Activated T-cell treated with anti-CD3 and anti-CD28 coated beads, Interleukin-2, amount 50 U/mL, for 48 hours (primary cell): ENCODE measurements around the gene CHD1L.
"Not testable (repeated sequence)": the region's sequence is repeated elsewhere in the genome, so short reads cannot be mapped to it uniquely, and the experiment has no call there.

Experiments
- DNase-seq, 2 experiments: peaks; one replicate each; pipeline ENCODE4 v3.0.0-alpha.2; 2020

The CHD1L gene

GRCh38 chr1:147242449-147243227 lies at the start of gene CHD1L:
TSS of gene CHD1L (plus strand) at chr1:147242684. CDS start at chr1:147242704, 20 bp downstream.
- DNase-seq: peak; percentile 95 to 96

DNA sequence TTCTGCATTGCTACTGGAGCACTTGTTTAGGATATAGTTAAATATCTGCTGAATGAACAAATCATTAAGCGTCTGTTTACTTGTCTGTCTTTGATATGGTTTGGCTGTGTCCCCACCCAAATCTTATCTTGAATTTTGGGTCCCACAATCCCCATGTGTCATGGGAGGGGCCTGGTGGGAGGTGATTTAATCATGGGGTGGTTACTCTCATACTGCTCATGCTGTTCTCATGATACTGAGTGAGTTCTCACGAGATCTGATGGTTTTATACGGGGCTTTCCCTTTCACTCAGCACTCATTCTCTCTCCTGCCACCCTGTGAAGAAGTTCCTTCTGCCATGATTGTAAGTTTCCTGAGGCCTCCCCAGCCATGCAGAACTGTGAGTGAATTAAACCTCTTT lies 45.2 kb upstream of the CHD1L start:
- DNase-seq: not testable (repeated sequence)

DNA sequence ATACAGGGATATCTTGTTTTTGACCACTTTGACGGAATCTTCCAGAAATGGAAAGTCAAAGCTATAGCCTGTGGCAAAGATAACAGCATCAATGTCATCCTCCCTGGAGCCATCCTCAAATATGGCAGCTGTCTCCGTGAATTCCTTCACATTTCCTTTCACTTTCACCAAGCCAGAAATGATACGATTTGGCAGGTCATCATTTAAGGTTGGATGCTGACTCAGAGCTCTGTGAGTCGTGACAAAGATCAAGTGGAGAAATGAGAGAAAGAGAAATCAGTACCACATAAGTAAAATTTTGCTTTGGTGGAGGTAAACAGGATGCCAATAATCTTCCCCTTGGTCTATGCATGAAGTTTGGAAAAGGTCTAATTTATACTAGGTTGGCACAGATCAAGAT lies 41.2 kb upstream of the CHD1L start:
- DNase-seq: no peak

DNA sequence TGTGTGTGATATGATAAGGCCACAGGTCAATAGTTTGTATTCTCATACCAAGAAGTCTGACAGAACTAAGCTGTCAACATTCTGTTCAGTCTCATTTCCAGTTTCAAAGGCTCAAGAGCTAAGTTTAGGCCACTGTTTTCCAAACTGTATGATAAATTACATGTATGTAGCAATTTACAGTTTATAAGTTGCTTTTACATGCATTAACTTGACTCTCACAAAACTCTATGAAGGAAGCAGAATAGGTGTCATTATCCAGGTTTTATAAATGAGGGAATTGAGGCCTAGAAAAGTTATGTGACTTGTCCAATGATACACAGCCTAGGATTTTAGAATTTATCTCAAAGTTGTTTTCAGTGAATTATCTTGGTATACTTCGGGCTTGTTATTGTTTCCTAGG lies 40.7 kb upstream of the CHD1L start:
- no peak for DNase-seq

- DNase-seq: no peak
Measured at GRCh38 chr1:147202576-147202975, 39.9 kb upstream of the CHD1L start.

DNA sequence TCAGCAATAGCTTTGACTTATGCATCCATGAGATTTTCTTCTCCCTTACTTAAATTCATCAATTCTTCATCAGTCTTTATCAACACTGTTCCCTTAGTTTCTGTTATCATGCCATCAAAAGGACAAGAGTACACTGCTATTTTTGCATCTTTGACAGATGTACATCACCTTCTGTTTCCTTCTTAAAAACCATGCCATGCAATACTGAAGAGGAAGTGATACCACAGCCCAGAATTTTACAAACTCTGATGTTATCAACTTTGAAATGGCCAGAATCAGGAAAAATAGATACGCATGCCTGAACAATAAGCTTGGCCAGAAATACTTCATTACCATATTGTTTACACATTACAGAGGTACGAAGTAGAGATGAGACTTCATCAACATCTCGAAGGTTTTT lies 38.4 kb upstream of the CHD1L start:
- DNase-seq: no peak

DNA sequence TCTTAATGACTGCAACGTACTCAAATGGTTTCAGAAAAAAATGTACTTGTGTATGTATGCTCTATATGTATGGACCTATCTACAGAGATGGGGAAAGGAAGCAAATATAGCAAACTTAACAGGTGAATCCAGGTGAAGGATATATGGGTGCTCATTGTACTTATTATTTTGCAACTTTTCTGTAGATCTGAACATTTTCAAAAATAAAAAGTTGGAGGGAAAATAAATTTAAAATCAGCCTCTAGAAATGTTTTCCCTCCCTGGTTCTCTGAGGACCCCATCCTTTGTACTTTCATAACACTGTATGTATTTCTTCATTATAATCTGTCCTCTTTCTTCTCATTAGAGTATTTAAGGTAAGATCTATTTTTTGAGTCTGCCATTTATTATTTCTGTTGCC lies 35.3 kb upstream of the CHD1L start:
- DNase-seq: no peak

DNA sequence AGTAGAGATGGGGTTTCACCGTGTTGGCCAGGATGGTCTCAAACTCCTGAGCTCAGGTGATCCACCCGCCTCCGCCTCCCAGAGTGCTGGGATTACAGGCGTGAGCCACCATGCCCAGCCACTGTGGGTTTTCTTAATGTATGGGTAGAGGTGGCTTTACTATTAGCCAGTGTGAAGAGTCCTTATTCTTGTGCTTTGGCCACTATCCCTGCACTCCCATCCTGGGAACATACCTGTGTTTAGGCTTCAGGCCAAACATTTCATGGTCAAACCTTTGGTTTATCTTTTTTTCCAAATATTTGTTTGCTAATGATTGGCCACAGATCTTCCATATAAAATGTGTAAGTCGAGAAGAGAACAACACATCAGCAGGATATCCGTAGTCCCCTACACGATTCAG lies 33.9 kb upstream of the CHD1L start:
- no peak for DNase-seq

- no peak for DNase-seq
Measured at GRCh38 chr1:147209825-147210821, 32.4 kb upstream of the CHD1L start.

DNA sequence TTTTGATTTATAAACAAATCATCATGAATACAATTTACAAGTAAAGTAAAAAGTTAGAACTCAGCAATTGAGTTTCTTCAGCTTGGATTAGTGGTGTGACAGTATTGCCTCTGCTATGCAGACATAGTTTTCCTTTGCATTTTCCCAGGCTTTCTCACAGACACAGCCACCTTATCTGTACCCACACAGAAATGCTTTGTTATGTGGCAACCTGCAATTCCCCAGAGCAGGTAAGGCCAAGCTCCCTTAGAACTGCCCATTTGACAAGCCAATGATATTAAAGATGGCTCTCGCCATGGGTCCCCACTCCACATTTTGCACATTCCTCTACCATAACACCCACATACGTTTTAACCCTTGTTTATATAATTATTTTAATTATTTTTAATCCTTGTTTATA lies 31.5 kb upstream of the CHD1L start:
- DNase-seq: no peak

DNA sequence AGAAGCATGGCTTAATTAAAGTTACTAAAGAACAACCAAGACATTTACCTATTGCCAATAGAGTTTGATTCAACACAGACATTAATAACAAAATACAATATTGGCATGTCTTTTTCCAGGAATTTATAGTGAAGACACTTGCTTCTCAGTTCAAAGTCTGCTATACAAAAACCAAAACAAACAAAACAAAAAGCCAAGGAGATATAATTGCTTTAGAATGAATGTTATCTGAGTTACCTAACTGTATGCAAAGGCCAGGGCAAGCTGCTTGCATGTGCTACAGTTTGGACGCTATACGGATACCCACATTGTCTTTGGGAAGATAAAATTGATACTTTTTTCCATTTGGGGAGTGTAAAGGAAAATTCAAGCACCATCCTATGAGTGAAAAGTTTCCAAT lies 30.9 kb upstream of the CHD1L start:
- DNase-seq: no peak

- no peak for DNase-seq
Measured at GRCh38 chr1:147213271-147213670, 29.2 kb upstream of the CHD1L start.

GRCh38 chr1:147214325-147214724 lies 28.2 kb upstream of the CHD1L start:
- DNase-seq: no peak

- no peak for DNase-seq
Measured at GRCh38 chr1:147214842-147215539, 27.5 kb upstream of the CHD1L start.

GRCh38 chr1:147215540-147215916 lies 27.0 kb upstream of the CHD1L start:
- DNase-seq: no peak

GRCh38 chr1:147216124-147216523 lies 26.4 kb upstream of the CHD1L start:
- no peak for DNase-seq

GRCh38 chr1:147217141-147217540 lies 25.3 kb upstream of the CHD1L start:
- no peak for DNase-seq

DNA sequence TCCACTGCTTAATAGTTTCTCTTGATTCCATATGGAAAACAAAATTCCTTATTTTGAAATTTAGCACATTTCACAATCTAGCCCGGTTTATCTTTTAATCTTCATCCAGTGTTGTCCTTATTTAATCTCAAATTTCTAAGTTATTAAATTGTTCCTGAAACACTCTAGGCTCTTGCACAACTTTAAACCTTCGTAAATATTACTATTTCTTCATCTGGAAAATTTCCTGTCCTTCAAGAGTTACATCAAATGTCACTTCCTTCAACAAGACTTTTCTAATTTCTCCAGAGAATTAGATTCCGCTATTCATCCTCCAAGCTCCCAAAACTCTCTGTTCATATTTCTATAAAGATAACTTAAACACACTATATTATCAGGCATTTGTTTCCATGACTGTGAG lies 23.9 kb upstream of the CHD1L start:
- DNase-seq: no peak

DNA sequence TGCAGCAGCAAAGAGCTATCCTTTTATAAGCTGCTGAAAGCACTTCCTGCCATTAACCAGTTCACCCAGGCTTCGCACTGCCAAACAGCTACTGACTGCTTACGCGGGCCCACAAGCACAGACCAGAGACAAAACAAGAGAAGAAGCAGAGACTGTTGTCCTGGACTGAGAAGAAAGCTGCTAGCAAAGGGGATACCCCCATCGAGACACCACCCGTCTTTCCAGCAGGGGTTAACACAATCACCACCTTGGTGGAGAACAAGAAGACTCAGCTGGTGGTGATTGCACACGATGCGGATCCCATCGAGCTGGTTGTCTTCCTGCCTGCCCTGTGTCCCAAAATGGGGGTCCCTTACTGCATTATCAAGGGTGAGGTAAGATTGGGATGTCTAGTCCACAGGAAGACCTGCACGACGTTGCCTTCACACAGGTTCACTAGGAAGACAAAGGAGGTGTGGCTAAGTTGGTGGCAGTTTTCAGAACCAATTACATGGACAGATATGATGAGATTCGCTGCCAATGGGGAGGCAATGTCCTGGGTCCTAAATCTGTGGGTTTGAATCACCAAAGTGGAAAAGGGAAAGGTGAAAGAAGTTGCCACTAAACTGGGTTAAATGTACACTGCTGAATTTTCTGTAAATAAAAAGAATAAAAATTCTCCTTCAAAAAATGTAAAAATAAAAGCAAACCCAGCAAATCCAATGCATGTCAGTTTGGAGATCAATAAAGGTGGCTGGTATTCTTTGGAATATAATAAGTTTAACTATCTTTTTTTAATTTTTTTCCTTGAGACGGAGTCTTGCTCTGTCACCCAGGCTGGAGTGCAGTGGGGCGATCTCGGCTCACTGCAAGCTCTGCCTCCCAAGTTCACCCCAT lies 18.5 kb upstream of the CHD1L start:
- DNase-seq: no peak

DNA sequence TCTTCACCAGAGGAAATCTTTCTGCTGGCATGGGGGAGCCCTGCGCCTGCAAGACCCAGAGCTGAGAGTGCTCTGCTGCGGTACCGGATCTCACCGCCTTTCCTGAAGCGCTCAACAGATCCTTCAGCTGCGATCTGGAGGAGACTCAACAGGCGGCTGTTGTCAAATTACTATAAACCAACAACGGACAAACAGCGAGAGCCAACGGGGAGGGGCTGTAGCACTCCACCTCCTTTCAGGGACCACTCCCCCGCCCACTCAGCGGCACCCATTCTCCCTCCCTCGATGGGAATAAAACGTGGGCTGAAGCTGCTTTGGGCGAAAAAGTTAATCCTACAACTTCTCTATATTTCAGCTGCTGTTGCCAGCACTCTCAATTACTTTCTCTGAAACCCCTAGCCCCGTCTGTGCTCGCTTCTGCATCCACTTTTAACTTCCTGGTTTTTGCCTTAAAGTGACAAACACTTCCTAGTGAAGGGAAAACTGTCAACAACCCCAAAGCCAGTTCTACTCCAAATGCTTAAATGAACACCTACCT lies 17.2 kb upstream of the CHD1L start, which contains the start of gene FMO5:
Gene FMO5, minus strand, starts transcription at position 147 of the 538 bp plus-strand sequence. CDS start 310 bp downstream, outside the sequence.
- peak; percentile 55 to 62 for DNase-seq

GRCh38 chr1:147231032-147231431 lies 11.5 kb upstream of the CHD1L start:
- not testable (repeated sequence) for DNase-seq

DNA sequence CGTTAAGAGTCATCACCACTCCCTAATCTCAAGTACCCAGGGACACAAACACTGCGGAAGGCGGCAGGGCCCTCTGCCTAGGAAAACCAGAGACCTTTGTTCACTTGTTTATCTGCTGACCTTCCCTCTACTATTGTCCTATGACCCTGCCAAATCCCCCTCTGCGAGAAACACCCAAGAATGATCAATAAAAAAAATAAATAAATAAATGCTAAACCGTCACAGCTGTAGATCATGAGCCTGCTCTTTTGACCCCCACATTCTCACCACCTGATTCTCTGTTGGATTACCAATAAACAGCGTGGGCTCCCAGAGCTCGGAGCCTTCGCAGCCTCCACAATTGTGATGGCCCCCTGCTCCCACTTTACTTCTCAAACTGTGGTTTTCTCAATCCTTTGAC lies 8.6 kb upstream of the CHD1L start:
- not testable (repeated sequence) for DNase-seq
